ENCODE data around the gene TMEM198.

TMEM198 gene

DNA sequence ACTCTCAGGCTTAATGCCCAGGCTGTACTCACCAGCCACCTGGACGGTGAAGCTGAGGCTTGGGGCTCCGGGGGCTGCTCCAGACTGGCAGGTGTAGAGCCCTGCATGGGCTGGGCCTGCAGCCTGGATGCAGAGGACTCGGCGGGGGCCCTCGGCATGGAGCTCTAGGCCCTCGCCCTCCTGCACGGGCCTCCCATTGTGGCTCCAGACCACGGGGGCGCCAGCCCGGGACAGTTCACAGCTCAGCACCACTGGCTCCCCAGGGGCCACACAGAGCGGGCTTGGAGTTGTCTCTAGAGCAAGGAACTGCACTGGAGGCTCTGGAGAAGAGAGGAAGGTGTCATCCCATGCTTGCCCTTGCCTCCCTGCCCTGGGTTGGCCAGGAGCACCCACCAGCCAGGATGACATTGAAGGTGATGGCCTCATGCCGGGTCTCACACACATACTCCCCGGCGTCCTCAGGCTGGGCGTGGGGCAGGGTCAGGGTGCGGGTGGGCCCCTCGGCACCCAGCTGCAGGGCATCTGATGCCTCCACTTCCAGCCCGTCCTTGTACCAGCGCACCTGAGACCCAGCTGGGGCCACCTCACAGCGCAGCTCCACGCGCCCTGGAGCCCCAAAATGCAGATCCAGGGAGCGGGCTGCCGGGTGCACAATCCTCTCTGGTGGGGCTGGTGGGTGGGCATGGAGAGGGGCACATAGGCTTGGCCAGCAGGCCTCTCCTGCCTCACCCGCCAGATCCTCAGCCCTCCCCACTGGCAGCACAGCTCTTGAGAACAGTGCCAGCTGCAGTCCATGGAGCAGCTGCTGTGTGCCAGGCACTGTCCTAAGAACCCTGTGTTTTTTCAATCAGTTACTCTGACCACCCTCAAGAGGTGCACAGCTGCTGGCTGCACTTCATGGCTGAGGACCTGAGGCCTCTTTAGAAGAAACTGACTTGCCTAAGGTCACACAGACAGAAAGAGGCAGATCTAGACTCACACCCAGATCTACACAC, 14.3 kb downstream of the TMEM198 start:
- H3K9me3 Mint-ChIP-seq: no peaks in the 10 kb centered on the region

GRCh38 chr2:219559156-219559915, 15.5 kb downstream of the TMEM198 start:
- no peaks in the 10 kb centered on the region for H3K36me3 Mint-ChIP-seq
- H3K4me1 Mint-ChIP-seq: no peaks in the 10 kb centered on the region
- H3K4me3 Mint-ChIP-seq: no peak overlapping the region
- H3K9me3 Mint-ChIP-seq: no peaks in the 10 kb centered on the region
- no peak for ATAC-seq
- peaks cover 71% of the 10 kb centered on the region for H3K27me3 Mint-ChIP-seq
- no peak overlapping the region for H3K27ac Mint-ChIP-seq

More for the DNA sequence above, 14.3 kb downstream of the TMEM198 start:
- peaks cover 73% of the 10 kb centered on the region for H3K27me3 Mint-ChIP-seq
- no peak overlapping the region for H3K4me3 Mint-ChIP-seq
- no peaks in the 10 kb centered on the region for H3K36me3 Mint-ChIP-seq
- ATAC-seq: no peak
- H3K4me1 Mint-ChIP-seq: no peaks in the 10 kb centered on the region
- H3K27ac Mint-ChIP-seq: no peak overlapping the region

DNA sequence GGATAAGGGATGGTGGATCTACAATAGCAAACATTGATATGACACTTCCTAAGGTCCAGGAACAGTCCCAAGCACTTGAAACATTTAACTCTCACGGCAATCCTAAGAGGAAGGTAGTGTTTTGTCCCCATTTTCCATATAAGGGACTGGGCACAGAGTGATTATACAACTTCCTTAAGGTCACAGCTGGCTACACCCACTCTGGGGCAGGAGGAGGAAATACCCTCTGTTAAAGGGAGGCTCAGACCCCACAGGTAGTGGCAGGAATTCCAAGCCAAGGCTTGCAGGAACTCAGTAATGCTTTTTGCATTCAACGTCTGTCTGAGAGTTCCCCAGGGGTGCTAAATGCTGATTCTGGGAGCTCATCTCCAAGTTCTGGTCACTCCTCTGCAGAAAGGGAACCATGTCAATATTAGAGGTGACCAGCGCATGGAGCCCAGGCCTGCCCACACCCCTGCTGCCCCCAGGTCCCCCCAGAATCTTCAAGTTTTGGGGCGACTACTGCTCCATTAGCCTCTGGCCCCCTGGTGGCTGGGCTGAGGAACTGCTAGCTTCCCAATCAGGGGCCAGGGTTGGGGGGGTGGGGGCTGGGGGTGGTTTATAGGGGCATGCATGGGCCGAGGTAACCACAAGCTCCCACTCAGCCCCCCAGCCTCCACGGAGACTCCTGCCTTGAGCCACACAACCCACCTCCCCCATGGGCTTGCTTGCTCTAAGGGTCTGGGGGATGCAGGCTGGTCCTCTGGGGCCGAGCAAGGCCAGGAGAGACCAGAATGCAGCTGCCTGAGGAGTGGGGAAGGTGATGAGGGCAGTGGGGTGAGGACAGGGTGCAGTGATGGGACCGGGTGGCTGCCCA, 16.4 kb downstream of the TMEM198 start:
- no peak for ATAC-seq
- Mint-ChIP-seq H3K4me1 (no peaks in the 10 kb centered on the region), H3K9me3 (no peaks in the 10 kb centered on the region), H3K4me3 (no peak overlapping the region), H3K27ac (no peak overlapping the region), H3K27me3 (peaks cover 71% of the 10 kb centered on the region), H3K36me3 (no peaks in the 10 kb centered on the region)

GRCh38 chr2:219560893-219561178, 17.0 kb downstream of the TMEM198 start:
- Mint-ChIP-seq H3K4me1 (no peaks in the 10 kb centered on the region), H3K27ac (no peak overlapping the region)
- ATAC-seq: no peak

DNA sequence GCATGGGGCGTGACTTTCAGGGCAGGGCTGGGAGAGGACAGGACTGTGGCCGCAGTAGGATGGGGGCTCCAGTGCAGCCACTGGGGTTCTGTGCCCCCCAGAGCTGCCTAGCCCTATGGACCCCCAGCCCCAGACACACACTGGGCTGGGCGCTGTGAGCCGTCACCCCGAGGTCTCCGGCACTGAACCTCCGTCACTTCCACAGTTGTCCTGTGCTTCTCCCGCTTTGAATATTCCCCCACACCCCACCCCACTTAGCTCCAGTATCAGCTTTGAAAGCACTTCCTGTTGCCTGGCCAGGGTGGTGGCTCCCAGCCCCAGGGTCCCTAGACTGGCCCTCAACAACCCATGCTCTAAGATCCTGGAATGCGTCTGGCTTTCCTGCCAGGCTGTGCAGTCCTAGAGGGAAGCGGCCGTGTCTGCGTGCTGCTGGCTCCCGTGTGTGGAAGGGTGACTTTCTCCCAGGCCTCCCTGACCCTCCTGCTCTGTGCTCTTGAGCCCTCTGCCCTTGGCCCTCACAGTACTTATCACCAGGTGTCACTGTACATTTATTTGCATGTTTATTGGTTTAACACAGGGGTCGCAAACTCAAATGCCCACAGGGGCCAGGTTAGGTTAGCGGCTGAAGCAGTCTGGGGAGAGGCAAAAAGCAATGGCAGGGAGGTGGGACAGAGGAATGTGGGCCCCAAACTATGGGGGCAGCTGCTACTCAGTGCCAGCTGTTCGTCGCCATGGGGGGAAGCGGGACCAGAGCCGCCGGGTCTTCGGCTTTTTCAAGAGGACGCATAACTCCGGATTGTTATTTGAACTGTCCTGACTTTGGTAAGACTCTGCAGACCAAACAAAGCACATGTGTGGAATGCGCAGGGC, 17.6 kb downstream of the TMEM198 start:
- Mint-ChIP-seq H3K27me3 (peaks cover 63% of the 10 kb centered on the region), H3K9me3 (no peaks in the 10 kb centered on the region), H3K36me3 (no peaks in the 10 kb centered on the region), H3K4me1 (no peaks in the 10 kb centered on the region), H3K4me3 (no peak overlapping the region), H3K27ac (no peak overlapping the region)
- no peak for ATAC-seq

More at GRCh38 chr2:219560893-219561178, 17.0 kb downstream of the TMEM198 start:
- Mint-ChIP-seq H3K4me3 (no peak overlapping the region), H3K36me3 (no peaks in the 10 kb centered on the region), H3K27me3 (peaks cover 68% of the 10 kb centered on the region), H3K9me3 (no peaks in the 10 kb centered on the region)

GRCh38 chr2:219562049-219563020, 18.5 kb downstream of the TMEM198 start:
- Mint-ChIP-seq H3K27ac (no peak overlapping the region), H3K9me3 (no peaks in the 10 kb centered on the region), H3K27me3 (peaks cover 55% of the 10 kb centered on the region), H3K4me1 (no peaks in the 10 kb centered on the region), H3K4me3 (no peak overlapping the region), H3K36me3 (no peaks in the 10 kb centered on the region)
- no peak for ATAC-seq

DNA sequence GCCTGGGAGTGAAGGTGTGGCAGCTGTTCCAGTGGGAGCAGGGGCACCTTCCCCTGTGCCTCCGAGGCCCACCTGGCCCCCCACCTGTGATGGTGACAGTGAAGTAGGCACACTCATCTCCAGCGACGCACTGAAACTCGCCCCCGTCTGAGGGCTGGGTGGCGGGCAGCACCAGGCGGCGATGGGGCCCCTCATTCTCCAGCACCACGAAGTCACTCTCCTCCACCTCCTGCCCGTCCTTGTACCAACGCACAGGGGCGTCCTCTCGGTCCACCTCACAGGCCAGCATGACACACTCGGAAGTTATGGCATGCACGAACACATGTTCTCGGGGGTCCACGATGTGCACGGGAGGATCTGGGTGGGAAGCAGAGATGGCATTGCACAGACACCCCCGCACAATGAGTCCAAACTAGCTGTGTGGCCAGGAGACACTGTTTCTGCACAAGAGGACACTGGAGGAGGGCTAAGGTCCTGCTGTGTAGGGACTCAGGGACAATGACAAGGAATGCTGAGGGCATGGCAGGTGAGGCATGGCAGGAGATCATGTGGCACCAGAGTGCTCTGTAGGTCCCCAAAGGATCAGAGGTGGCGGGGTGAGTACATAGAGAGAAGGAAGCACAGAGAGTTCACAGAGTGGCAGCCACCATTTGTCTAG, 19.6 kb downstream of the TMEM198 start:
- Mint-ChIP-seq H3K4me3 (no peak overlapping the region), H3K4me1 (no peaks in the 10 kb centered on the region), H3K27me3 (peaks cover 58% of the 10 kb centered on the region), H3K36me3 (no peaks in the 10 kb centered on the region), H3K9me3 (no peaks in the 10 kb centered on the region), H3K27ac (no peak overlapping the region)
- no peak for ATAC-seq

- no peak for ATAC-seq
- H3K27me3 Mint-ChIP-seq: peaks cover 62% of the 10 kb centered on the region
- no peaks in the 10 kb centered on the region for H3K4me1 Mint-ChIP-seq
- no peak overlapping the region for H3K4me3 Mint-ChIP-seq
- no peaks in the 10 kb centered on the region for H3K36me3 Mint-ChIP-seq
- no peak overlapping the region for H3K27ac Mint-ChIP-seq
- no peaks in the 10 kb centered on the region for H3K9me3 Mint-ChIP-seq
Measured at GRCh38 chr2:219565130-219566080, 21.6 kb downstream of the TMEM198 start.

- no peaks in the 10 kb centered on the region for H3K4me1 Mint-ChIP-seq
- no peaks in the 10 kb centered on the region for H3K36me3 Mint-ChIP-seq
- ATAC-seq: no peak
- no peaks in the 10 kb centered on the region for H3K9me3 Mint-ChIP-seq
- no peak overlapping the region for H3K27ac Mint-ChIP-seq
- H3K4me3 Mint-ChIP-seq: no peak overlapping the region
- peaks cover 65% of the 10 kb centered on the region for H3K27me3 Mint-ChIP-seq
Measured at GRCh38 chr2:219566640-219567039, 22.8 kb downstream of the TMEM198 start.

DNA sequence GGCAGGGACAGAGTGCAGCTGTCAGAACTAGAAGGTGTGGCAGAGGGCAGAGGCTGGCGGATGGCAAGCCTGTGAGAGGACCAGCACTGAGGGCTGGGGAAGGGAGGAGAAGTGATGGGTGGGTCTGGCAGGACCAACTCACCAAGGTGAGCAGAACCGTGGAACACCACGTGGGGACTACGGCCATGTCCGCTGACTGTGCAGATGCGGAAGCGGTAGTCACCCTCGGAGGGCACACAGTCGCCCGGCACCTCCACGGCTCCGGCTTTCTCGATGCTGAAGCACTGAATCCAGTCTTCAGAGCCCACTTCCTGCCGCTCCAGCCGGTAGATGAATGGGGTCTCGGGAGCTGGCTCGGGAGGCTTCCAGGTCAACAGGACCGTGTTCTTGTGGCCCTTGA, 23.3 kb downstream of the TMEM198 start:
- Mint-ChIP-seq H3K27ac (no peak overlapping the region), H3K4me1 (no peaks in the 10 kb centered on the region), H3K4me3 (no peak overlapping the region), H3K27me3 (peaks cover 67% of the 10 kb centered on the region), H3K9me3 (no peaks in the 10 kb centered on the region), H3K36me3 (no peaks in the 10 kb centered on the region)
- no peak for ATAC-seq

- Mint-ChIP-seq H3K27ac (no peak overlapping the region), H3K4me1 (no peaks in the 10 kb centered on the region), H3K9me3 (no peaks in the 10 kb centered on the region), H3K36me3 (no peaks in the 10 kb centered on the region), H3K4me3 (no peak overlapping the region), H3K27me3 (peaks cover 67% of the 10 kb centered on the region)
- ATAC-seq: no peak
Measured at GRCh38 chr2:219567791-219568361, 24.0 kb downstream of the TMEM198 start.

DNA sequence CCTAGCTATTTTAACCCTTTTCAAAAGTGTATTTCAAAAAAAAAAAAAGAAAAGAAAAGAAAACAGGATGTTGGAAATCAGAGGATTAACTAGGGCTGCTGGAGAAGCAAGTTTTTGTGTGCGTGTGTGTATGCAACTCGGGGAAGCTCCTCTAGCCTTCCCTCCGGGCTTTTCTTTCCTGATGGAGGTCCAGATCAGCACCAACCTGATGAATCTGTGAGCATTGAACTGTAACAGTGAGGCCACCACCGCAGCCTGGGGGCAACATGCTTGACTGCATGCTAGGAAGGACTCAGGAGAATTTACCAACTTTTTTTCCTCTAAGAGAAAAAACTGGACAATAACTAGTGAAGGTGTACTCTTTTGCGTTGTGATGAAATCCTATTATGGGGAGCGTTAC, 25.2 kb downstream of the TMEM198 start:
- H3K27ac Mint-ChIP-seq: no peak overlapping the region
- no peak overlapping the region for H3K4me3 Mint-ChIP-seq
- peaks cover 66% of the 10 kb centered on the region for H3K27me3 Mint-ChIP-seq
- no peaks in the 10 kb centered on the region for H3K4me1 Mint-ChIP-seq
- no peaks in the 10 kb centered on the region for H3K36me3 Mint-ChIP-seq
- no peak for ATAC-seq
- no peaks in the 10 kb centered on the region for H3K9me3 Mint-ChIP-seq

Measured in stimulated activated memory B cell treated with anti-CD40 and anti-IgM and Interleukin-4, amounts not matched to agents 10 μg/mL and 1 μg/mL and 100 μg/mL, for 72 hours (primary cell).